ENCODE data around the gene LRFN5.

- TF ChIP-seq CTCF (conservative IDR thresholded peaks at IDR 0.05; ENCODE audit: low read length) (no peak), EZH2phosphoT487 (IDR thresholded peaks at IDR 0.05; ENCODE audit: borderline replicate concordance) (no peak)
These were observed 309.1 kb downstream of the LRFN5 start for GRCh38 chr14:41915732-41916131.

Data from Loucy (cell line).